HFFc6 (cell line): Measurements from ENCODE around the gene TRIM41. TPM values are rescaled to one million over a fixed set of nuclear protein-coding genes. Genes with fewer than 3 reads are reported as not detected.

Source experiments
- DNase-seq: peaks from one replicate; pipeline ENCODE4 v3.0.0-alpha.2; 2018
- H3K27ac Mint-ChIP-seq: 2 replicates; pipeline ENCODE4 v1.8.0; 2020; ENCODE audit warnings: mild to moderate bottlenecking, mixed read lengths
- H3K27me3 Mint-ChIP-seq: 2 replicates; pipeline ENCODE4 v1.8.0; 2021; ENCODE audit warnings: mild to moderate bottlenecking, moderate library complexity, mixed read lengths; ENCODE audit not compliant: insufficient read depth
- H3K36me3 Mint-ChIP-seq: 2 replicates; pipeline ENCODE4 v1.8.0; 2021; ENCODE audit warnings: low read depth, mixed read lengths
- H3K4me1 Mint-ChIP-seq: 2 replicates; pipeline ENCODE4 v1.8.0; 2020; ENCODE audit warnings: low read depth, mixed read lengths
- H3K4me3 Mint-ChIP-seq: 2 replicates; pipeline ENCODE4 v1.8.0; 2020; ENCODE audit warnings: mild to moderate bottlenecking, moderate library complexity, mixed read lengths
- H3K9me3 Mint-ChIP-seq: 2 replicates; pipeline ENCODE4 v1.8.0; 2020; ENCODE audit warnings: mild to moderate bottlenecking, mixed read lengths
- total RNA-seq, 6 experiments: library from RNA; stranded (reverse); fragmentation: NEBNext Ultra II Directional; extraction: Animal tissue kit (Norgen Biotek cat#: 25700); gene quantifications; 2 replicates in 1 of 6; 3 replicates in 5 of 6; pipeline ENCODE4 v1.2.3, GENCODE V29; 2021
- TF ChIP-seq, protein P1 (sequence below): fragments of 200-600 bp; sonication (generic); IDR thresholded peaks from 2 replicates; pipeline ENCODE4 v1.5.0; 2021; ENCODE audit warnings: antibody characterized with exemption, mild to moderate bottlenecking

The TRIM41 gene
- total RNA-seq, 6 experiments from 2014 or later = 20.3 to 24.0 (median 22.5) TPM

DNA sequence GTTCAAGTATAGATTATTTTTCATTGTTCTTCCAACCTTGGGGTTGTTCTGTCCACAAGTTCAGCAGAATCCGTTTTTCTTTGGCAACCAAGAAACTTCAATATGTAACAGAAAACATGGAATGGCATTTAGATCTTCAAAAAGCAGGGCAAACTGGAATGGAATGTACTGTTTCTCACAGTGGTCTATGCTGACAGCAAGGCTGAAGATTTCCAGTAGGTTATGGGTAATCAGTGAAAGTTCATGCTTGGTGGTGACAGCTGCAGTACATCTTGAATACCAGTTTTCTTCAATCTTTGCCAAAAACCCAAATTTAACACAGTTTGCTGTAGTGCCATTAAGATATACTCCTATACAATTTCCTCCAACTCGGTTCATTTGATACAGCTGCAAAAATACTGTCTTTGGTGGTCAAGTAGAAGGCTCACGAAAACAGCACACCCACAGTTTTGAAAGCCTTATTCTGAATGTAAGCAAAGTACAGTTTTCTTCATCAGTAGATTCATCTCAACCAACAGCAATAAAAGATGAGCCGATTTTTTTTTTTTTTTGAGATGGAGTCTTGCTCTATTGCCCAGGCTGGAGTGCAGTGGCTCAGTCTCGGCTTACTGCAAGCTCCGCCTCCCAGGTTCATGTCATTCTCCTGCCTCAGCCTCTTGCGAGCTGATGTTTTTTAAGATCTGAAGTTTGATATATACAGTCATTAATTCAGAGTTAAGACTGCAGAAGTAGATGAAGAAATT, 32.9 kb downstream of the TRIM41 start:
- no peak overlapping the region for H3K4me3 Mint-ChIP-seq
- H3K9me3 Mint-ChIP-seq = no peaks in the 10 kb centered on the region
- H3K36me3 Mint-ChIP-seq = peaks cover 42% of the 10 kb centered on the region
- TF ChIP-seq, protein P1, sequence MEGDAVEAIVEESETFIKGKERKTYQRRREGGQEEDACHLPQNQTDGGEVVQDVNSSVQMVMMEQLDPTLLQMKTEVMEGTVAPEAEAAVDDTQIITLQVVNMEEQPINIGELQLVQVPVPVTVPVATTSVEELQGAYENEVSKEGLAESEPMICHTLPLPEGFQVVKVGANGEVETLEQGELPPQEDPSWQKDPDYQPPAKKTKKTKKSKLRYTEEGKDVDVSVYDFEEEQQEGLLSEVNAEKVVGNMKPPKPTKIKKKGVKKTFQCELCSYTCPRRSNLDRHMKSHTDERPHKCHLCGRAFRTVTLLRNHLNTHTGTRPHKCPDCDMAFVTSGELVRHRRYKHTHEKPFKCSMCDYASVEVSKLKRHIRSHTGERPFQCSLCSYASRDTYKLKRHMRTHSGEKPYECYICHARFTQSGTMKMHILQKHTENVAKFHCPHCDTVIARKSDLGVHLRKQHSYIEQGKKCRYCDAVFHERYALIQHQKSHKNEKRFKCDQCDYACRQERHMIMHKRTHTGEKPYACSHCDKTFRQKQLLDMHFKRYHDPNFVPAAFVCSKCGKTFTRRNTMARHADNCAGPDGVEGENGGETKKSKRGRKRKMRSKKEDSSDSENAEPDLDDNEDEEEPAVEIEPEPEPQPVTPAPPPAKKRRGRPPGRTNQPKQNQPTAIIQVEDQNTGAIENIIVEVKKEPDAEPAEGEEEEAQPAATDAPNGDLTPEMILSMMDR = no peak
- no peak overlapping the region for H3K27ac Mint-ChIP-seq
- peaks cover 70% of the 10 kb centered on the region for H3K4me1 Mint-ChIP-seq
- DNase-seq = no peak
- peaks cover 2% of the 10 kb centered on the region for H3K27me3 Mint-ChIP-seq

DNA sequence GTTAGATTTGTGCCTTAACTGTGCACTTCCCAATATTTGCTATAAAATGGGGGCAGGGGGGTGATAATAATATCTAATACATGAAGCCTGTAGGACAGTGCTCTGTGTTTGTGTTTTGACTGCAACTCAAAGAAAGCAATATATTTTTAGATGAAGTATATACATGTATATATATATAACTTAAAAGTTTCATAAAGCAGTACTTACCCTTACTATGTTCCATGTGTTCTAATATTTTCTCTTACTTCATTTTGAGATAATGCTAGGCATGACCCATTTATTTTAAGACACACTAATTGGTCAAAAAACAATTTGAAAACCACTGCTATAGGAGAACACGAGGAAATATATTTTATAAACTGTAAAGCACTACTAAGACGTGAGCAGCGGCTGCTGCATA, 35.5 kb downstream of the TRIM41 start:
- peaks cover 2% of the 10 kb centered on the region for H3K27me3 Mint-ChIP-seq
- H3K4me1 Mint-ChIP-seq = peaks cover 58% of the 10 kb centered on the region
- peak overlapping the region; percentile 94 for H3K4me3 Mint-ChIP-seq
- H3K27ac Mint-ChIP-seq = no peak overlapping the region
- H3K36me3 Mint-ChIP-seq = peaks cover 32% of the 10 kb centered on the region
- TF ChIP-seq, protein P1 = no peak
- DNase-seq = no peak
- H3K9me3 Mint-ChIP-seq = no peaks in the 10 kb centered on the region

DNA sequence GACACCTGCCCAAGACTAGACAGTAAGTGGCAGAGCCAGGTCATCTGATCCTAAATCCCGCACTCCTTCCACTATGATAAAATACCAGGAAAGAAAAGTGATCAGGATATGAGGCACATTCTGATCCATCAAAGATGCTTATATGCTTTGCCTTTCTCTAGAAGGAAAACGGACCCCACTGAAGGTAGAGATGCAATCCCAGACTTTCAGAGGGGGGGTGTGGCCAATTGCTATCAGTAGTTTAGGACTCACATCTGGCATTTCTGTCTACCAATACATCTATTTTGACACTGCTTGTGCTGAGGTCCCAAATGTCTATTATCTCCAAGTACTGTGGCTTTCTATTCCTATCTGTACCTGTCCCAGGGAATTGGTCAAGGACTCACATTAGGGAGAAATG, 36.2 kb downstream of the TRIM41 start:
- Mint-ChIP-seq H3K27me3 (peaks cover 2% of the 10 kb centered on the region), H3K4me3 (peak overlapping the region; percentile 94), H3K4me1 (peaks cover 55% of the 10 kb centered on the region), H3K9me3 (no peaks in the 10 kb centered on the region), H3K36me3 (peaks cover 34% of the 10 kb centered on the region), H3K27ac (no peak overlapping the region)
- TF ChIP-seq, protein P1 = no peak
- no peak for DNase-seq

DNA sequence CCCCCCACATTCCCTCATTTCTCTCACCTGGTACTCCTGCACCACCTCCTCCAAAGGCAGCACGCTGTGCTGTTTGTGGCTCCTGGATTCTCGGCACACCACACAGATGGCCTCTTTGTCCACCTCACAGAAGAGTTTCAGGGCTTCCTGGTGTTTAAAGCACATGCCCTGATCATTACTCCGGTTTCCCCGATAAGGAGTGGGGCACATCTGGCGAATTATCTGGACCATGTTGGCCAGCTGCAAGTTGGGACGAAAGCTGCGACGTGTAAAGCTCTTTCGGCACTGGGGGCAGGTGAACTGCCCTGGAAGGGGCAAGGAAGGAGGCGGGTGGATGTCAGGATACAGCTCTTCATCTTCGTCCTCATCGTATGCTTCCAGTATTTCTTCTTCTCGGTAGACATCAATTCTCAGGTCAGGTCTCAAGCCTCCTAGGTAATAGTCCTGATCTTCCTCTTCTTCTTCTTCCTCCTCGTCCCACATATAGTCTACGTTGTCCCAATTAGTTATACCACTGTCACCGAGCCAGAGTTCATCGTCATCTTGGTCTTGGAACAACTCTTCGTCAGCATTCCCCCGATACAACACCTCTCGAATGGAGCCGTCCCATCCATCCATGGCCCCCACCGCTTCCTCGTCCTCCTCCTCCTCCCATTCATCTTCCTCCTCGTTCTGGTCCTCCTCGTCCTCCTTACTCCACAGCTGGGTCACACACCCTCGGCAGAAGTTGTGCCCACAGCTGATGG, 37.1 kb downstream of the TRIM41 start:
- Mint-ChIP-seq H3K27me3 (peaks cover 2% of the 10 kb centered on the region), H3K27ac (peak overlapping the region; percentile 97), H3K4me3 (peak overlapping the region; percentile 94), H3K4me1 (peaks cover 47% of the 10 kb centered on the region), H3K36me3 (peaks cover 28% of the 10 kb centered on the region), H3K9me3 (no peaks in the 10 kb centered on the region)
- TF ChIP-seq, protein P1 = no peak
- DNase-seq = no peak

DNA sequence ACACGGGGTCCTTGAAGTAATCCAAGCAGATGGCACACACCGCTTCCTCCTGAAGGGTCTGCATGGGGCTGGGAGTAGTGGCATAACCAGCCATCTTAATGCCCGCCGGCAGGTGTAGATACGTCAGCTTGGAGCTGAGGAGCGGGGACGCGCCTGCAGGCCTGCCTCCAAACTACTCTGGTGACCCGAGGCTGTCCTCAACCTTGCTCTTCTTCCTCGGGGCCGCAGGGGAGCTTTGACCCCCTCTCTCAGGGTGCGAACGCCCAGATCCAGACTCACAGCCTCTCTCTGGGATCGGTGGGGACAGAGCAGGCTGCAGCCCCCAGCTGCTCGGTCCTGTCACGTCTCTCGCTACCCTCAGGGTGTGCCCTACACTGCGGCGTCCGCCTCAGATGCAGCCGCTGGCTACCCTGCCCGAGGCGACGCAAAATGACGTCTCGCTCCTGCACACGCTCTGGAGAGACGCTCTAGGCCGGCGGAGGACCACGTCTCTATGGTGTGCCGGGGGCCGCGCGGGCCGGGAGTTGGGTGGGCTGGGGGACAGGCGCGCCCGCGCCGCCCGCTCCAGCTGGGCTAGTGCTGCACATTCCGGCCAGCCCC, 37.7 kb downstream of the TRIM41 start, which contains the start of gene TRIM52:
Gene TRIM52, minus strand, starts transcription at position 424 of the 600 bp plus-strand sequence. Its CDS starts 330 bp downstream, at position 94.
- H3K27me3 Mint-ChIP-seq = peaks cover 2% of the 10 kb centered on the region
- peaks cover 40% of the 10 kb centered on the region for H3K4me1 Mint-ChIP-seq
- H3K4me3 Mint-ChIP-seq = peak within 1 kb of the TSS; percentile 94
- peaks cover 23% of the 10 kb centered on the region for H3K36me3 Mint-ChIP-seq
- peak within 1 kb of the TSS; percentile 97 for H3K27ac Mint-ChIP-seq
- H3K9me3 Mint-ChIP-seq = no peaks in the 10 kb centered on the region
- peak; percentile 89 for DNase-seq
- TF ChIP-seq, protein P1 = no peak; the same call in 1 of the 2 replicates
